LHCN-M2 (cell line): Measurements from ENCODE around the gene AKR1C1. TPM values are rescaled to one million over a fixed set of nuclear protein-coding genes. Genes with fewer than 3 reads are reported as not detected.
"Not testable (repeated sequence)": the region's sequence is repeated elsewhere in the genome, so short reads cannot be mapped to it uniquely, and the experiment has no call there.

ENCODE experiments used
- DNase-seq: peaks from one replicate; pipeline ENCODE4 v3.0.0-alpha.2; 2012; ENCODE audit warnings: low read depth
- polyA plus RNA-seq: library from polyadenylated mRNA; unstranded; fragments of >200 nt; gene quantifications from one replicate; pipeline ENCODE4 v1.2.1, GENCODE V29; 2012; ENCODE audit warnings: missing spikeins
- total RNA-seq: library from RNA; depleted of rRNA; stranded (reverse); fragments of >200 nt; gene quantifications from 2 replicates; pipeline ENCODE4 v1.2.3, GENCODE V29; 2014; rRNA removed

The AKR1C1 gene
- total RNA-seq, result 42.6 and 56.1 TPM in 2 replicates
- polyA plus RNA-seq, result 42.0 TPM

DNA sequence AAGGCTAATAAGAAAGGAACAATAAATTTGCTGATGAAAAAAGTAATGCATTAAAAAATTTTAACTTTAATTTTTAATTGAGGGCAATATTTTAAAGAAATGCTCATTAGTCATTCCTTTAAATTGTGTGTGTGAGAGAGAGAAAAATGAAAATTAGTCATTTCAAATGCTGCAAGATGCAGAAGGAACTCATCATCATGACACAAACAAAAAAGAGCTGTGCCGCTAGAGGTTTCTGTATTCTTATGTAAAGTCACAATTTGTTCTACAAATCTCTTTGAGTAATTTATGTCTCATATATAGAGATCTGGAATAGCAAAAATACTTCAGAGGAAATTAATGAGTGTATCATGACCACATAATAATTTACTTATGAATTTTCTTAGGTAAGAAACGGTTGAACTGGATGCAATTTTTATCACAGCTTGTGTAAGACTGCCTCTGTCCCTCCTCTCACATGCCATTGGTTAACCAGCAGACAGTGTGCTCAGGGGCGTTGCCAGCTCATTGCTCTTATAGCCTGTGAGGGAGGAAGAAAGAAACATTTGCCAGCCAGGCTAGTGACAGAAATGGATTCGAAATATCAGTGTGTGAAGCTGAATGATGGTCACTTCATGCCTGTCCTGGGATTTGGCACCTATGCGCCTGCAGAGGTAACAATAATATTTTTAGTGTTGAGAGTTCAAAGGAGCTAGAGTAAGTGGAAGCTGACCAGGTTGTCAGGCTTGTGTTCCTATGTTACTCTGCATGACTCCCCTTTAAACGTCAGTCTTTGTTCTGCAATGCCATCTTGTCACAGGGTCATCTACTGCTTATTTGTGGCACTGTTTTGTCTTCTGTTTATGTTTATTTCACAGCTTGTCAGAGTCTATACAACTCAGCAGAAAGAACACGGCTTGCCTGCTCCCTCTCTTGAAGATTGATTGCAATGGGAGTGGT is at the start of gene AKR1C1:
AKR1C1 (plus strand) TSS at position 540 of the 939 bp plus-strand sequence; CDS start at position 570, 30 bp downstream.
- DNase-seq, result peak; percentile 34

DNA sequence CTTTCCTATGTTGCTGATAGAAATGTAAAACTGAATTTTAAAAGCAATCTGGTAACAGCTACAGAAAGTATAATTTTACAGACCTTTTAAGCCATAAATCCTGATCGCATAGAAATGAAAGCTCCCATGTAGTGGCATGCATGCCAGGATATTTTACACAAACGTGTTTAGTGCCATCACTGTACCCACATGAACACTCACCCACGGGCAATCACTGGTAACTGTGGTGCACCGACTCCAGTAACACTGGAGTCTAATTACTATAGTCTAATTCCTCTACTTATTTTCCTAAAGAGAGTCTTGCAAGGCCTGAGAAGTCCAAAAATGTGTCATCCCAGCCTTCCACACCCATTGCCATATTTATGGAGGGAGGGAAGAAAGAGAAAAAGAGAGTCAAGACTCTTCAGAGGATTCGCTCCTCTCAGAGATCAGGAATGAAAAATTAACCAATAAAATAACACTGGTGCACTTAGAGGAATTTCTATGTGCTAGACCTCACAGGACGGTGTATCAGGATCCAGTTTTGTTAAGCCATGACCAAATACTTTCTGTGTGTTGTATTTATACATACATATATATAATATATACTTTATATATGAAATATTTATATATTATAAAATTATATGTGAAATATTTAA is 48.9 kb upstream of the AKR1C1 start:
- DNase-seq, result no peak

- no peak for DNase-seq
Observed at GRCh38 chr10:4916086-4916716, 47.0 kb upstream of the AKR1C1 start.

- DNase-seq, result no peak
Observed at GRCh38 chr10:4918236-4918635, 45.0 kb upstream of the AKR1C1 start.

- DNase-seq, result not testable (repeated sequence)
Observed at GRCh38 chr10:4924482-4924881, 38.7 kb upstream of the AKR1C1 start.

GRCh38 chr10:4926400-4926799 is 36.8 kb upstream of the AKR1C1 start:
- no peak for DNase-seq

DNA sequence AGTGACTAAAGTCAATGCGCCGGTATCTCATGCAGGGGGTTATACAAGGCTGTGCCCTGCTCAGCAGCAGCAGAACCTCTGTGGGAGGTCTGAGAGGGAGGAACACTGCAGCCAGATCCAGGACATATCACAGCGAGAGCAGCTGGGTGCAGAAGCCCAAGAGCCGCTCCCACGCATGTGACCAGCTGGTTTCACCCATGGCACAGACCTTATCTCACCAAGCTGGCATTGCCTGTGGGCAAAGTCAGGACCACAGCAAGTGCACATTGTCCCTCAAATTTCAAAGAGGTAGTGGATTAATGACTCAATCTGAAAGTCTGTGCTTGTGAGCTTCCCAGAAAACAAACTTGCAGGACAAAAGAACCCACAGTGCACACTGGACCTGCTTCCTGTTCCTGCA is 31.6 kb upstream of the AKR1C1 start:
- DNase-seq, result peak; percentile 38

- no peak for DNase-seq
Observed at GRCh38 chr10:4934391-4934987, 28.7 kb upstream of the AKR1C1 start.

DNA sequence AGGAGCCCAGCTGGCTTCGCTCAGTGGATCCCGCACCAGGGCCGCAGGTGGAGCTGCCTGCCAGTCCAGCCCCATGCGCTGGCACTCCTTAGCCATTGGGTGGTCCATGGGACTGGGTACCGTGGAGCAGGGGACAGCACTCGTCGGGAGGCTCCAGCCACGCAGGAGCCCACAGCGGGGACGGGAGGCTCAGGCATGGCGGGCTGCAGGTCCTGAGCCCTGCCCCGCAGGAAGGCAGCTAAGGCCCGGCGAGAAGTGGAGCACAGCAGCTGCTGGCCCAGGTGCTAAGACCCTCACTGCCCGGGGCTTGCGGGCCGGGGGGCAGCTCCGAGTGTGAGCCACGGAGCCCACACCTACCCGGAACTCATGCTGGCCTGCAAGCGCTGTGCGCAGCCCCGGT is 25.9 kb upstream of the AKR1C1 start:
- DNase-seq, result no peak

- DNase-seq, result peak; percentile 41
Observed at GRCh38 chr10:4939224-4940072, 23.8 kb upstream of the AKR1C1 start.

DNA sequence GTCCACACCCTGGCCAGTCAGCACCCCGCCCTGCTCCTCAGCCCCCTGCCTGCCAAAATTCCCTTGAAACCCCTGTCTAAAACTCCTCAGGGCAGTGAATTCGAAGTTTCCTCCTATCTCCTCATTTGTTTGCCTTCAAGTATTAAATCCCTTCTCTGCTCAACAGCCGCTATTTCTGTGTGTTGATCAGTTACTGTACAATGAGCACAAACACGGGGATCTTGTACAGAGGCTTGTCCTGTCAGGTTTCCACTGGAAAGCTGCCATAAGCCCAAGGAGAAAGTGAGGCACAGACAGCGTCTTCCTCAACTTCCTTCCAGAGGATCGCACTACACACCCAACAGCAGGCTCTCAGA is 23.2 kb upstream of the AKR1C1 start:
- DNase-seq, result not testable (repeated sequence)

GRCh38 chr10:4940909-4941308 is 22.3 kb upstream of the AKR1C1 start:
- DNase-seq, result not testable (repeated sequence)

DNA sequence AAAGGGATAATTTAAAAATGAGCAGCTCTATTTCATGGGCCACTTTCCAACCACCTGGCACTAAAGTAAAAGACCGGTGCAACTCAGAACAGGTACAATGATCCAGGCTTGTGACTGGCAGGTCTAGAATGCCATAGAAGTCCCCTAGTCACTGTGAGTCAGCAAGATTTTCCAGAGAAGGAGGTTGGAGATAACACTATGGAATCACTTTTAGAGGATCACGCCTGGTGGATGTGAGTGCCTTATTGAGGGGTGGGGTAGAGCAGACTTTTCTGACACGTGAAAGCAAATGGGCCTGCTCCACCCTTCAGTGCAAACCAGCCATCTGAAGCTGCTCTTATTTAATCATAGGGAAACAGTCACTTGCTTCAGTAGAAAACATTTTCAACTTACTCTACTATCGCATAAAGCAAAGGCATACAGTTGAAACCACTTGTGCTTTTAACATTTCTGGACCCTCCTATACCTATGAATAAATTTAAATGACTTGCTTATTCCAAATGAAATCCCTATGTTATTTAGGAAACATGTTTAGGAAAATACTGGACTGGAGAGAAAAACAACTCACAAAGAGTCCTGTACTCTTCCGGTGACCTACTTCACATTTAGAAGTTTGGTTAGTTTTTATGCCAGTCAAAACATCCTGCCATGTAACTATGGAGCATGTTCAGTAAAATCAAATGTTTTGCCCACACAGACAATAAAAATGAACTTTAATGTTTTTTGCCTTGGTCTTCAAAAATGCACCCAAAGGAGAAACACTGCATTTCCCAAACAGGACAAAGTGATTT is 21.5 kb upstream of the AKR1C1 start:
- DNase-seq, result peak; percentile 33

DNA sequence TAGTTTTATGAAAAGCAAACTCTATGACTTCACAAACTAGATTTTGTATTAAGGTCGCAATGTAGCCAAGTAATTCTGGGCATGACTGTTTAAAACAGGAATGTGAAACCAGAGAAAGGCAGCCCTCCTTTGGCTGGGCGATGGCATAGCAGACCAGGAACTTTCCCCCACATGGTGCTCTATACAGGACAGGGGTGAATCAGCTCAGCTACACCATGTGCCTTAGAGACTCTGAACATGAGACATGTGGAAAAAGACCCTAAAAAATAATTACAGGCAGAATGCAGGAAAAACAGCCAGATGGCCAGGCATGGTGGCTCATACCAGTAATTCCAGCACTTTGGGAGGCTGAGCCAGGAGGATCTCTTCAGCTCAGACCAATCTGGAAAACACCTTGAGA is 20.3 kb upstream of the AKR1C1 start:
- peak; percentile 72 for DNase-seq

DNA sequence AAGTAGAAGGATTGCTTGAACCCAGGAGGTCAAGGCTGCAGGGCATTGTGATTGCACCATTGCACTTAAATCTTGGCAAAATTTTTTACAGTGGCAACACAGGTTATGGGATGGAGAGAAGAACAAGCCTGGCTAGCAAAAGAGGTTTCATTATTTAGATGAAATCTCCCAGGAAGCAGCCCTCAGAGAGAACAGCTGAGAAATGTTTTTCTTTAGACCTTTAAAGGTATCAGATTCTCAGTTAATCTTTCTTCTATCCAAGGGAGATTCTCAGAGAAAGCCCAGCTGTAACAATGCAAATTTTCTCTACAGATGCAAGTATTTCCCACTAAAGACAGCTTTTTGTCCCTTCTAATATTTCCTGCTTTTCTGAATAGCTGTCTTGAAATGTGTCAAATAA is 19.8 kb upstream of the AKR1C1 start:
- peak; percentile 45 for DNase-seq

DNA sequence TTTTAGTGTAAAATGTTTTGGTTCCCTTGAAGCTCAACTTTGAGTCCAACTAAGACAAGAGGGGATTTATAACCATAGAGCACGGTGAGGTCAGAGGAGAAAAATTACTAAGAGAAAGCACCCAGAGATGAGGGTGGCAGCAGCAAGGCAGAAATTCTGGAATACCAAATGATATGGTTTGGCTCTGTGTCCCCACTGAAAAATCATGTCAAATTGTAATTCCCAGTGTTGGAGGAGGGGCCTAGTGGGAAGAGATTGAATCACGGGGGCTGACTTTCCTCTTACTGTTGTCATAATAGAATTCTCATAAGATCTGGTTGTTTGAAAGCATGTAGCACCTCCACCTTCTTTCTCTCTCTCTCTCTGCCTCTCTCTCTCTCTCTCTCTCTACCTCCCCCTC is 19.4 kb upstream of the AKR1C1 start:
- DNase-seq, result peak; percentile 43

GRCh38 chr10:4944841-4945240 is 18.4 kb upstream of the AKR1C1 start:
- no peak for DNase-seq

- no peak for DNase-seq
Observed at GRCh38 chr10:4945766-4946717, 17.2 kb upstream of the AKR1C1 start.

- peak; percentile 32 for DNase-seq
Observed at GRCh38 chr10:4947039-4947634, 16.1 kb upstream of the AKR1C1 start.
